ENCODE measurements around the gene LECT2. TPM values are rescaled to one million over a fixed set of nuclear protein-coding genes. Genes with fewer than 3 reads are reported as not detected.

LECT2 gene
- not detected for total RNA-seq

GRCh38 chr5:135954899-135955298, at the start of gene LECT2:
TSS of gene LECT2 (minus strand) at chr5:135954983. CDS start at chr5:135954833, 150 bp downstream.
- ChIA-PET POLR2A (no interaction called here), CTCF (no interaction called here)
- intact Hi-C loops (cut with DNase I, micrococcal nuclease) = no loop called here
- no peak for DNase-seq
- H3K36me3 Mint-ChIP-seq (ENCODE audit: low read depth) = no peaks in the 10 kb centered on the region
- no peak within 1 kb of the TSS for H3K4me3 Mint-ChIP-seq
- no peak within 1 kb of the TSS for H3K27ac Mint-ChIP-seq
- no peaks in the 10 kb centered on the region for H3K4me1 Mint-ChIP-seq
- ATAC-seq = no peak
- peaks cover 17% of the 10 kb centered on the region for H3K27me3 Mint-ChIP-seq
- no peaks in the 10 kb centered on the region for H3K9me3 Mint-ChIP-seq (ENCODE audit: low read depth)

- no peak for ATAC-seq
- POLR2A ChIA-PET = no interaction called here
Measured at GRCh38 chr5:136004436-136004835, 49.7 kb upstream of the LECT2 start.

DNA sequence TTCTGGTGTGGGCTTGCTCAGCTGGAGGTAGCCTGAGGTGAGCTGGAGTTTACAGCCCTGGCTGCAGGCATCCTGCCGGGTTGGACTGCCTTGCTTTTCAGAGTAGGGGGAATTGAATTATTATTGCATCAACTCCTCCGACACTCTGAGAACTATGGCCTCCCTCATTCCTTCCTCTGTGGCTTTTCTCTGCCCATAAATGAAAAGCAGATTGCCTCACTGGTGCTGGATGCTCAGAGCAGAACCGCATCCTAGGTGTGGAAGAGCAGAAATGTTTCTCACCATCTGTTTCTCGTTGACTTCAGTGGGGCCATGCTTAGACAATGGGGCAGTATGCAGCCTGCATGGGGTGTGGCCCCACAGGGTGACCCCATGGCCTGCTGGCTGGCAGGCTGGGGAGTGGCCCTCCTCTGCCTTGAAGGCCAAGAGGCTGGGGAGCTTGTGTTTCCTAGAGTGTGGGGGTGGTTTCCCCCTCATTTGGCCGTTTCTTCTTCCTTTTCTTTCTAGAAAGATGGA, 46.7 kb upstream of the LECT2 start:
- ChIA-PET POLR2A (no interaction called here), CTCF (no interaction called here)
- H3K36me3 Mint-ChIP-seq (ENCODE audit: low read depth) = no peaks in the 10 kb centered on the region
- intact Hi-C loops (cut with DNase I, micrococcal nuclease) = no loop called here
- no peak for ATAC-seq
- no peak overlapping the region for H3K27ac Mint-ChIP-seq
- no peak for DNase-seq
- H3K9me3 Mint-ChIP-seq (ENCODE audit: low read depth) = no peaks in the 10 kb centered on the region
- no peak overlapping the region for H3K4me3 Mint-ChIP-seq
- H3K4me1 Mint-ChIP-seq = no peaks in the 10 kb centered on the region
- H3K27me3 Mint-ChIP-seq = peaks cover 7% of the 10 kb centered on the region

More at GRCh38 chr5:136004436-136004835, 49.7 kb upstream of the LECT2 start:
- no peaks in the 10 kb centered on the region for H3K9me3 Mint-ChIP-seq (ENCODE audit: low read depth)
- peaks cover 2% of the 10 kb centered on the region for H3K27me3 Mint-ChIP-seq
- intact Hi-C loops (cut with DNase I, micrococcal nuclease) = no loop called here
- CTCF ChIA-PET = no interaction called here
- DNase-seq = no peak
- no peak overlapping the region for H3K4me3 Mint-ChIP-seq
- no peak overlapping the region for H3K27ac Mint-ChIP-seq
- H3K4me1 Mint-ChIP-seq = no peaks in the 10 kb centered on the region
- no peaks in the 10 kb centered on the region for H3K36me3 Mint-ChIP-seq (ENCODE audit: low read depth)

GRCh38 chr5:136000932-136001331, 46.1 kb upstream of the LECT2 start:
- intact Hi-C loops (cut with DNase I, micrococcal nuclease) = no loop called here
- POLR2A ChIA-PET = no interaction called here
- Mint-ChIP-seq H3K27me3 (peaks cover 5% of the 10 kb centered on the region), H3K4me1 (no peaks in the 10 kb centered on the region), H3K9me3 (ENCODE audit: low read depth) (no peaks in the 10 kb centered on the region), H3K36me3 (ENCODE audit: low read depth) (no peaks in the 10 kb centered on the region), H3K27ac (no peak overlapping the region), H3K4me3 (no peak overlapping the region)
- no peak for ATAC-seq
- DNase-seq = no peak
- CTCF ChIA-PET = no interaction called here

DNA sequence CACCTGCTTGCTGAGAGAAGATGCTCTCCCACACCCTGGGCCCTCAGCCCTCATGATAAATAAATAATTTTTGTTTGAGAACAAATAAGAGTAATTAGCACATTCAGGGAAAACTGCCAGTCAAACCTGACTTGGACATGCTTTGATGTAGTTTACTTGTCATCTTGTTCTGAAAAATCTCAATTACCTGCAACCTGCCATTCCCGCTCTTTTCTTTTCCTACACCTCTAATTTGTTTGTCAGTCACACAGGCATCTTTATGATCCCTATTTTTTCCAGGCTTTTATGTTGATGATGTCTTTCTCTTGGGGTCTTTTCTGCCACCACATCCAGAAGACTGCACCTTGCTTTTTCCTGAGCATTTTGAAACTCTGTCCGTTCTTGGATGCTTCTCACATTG, 45.4 kb upstream of the LECT2 start:
- ATAC-seq (no peak), DNase-seq (no peak)
- Mint-ChIP-seq H3K36me3 (ENCODE audit: low read depth) (no peaks in the 10 kb centered on the region), H3K27ac (no peak overlapping the region), H3K27me3 (peaks cover 8% of the 10 kb centered on the region), H3K4me3 (no peak overlapping the region), H3K4me1 (no peaks in the 10 kb centered on the region), H3K9me3 (ENCODE audit: low read depth) (no peaks in the 10 kb centered on the region)
- intact Hi-C loops (cut with DNase I, micrococcal nuclease) = no loop called here
- ChIA-PET POLR2A (no interaction called here), CTCF (no interaction called here)

- Mint-ChIP-seq H3K27me3 (peaks cover 11% of the 10 kb centered on the region), H3K27ac (no peak overlapping the region), H3K4me3 (no peak overlapping the region), H3K36me3 (ENCODE audit: low read depth) (no peaks in the 10 kb centered on the region), H3K9me3 (ENCODE audit: low read depth) (no peaks in the 10 kb centered on the region), H3K4me1 (no peaks in the 10 kb centered on the region)
- DNase-seq = no peak
- ChIA-PET POLR2A (interaction anchor here (0.5 kb wide), 1 partner anchor 63 kb away, joined by 3 read pairs; no protein-coding TSS in a partner anchor), CTCF (no interaction called here)
- intact Hi-C loops (cut with DNase I, micrococcal nuclease) = no loop called here
- no peak for ATAC-seq
Measured at GRCh38 chr5:135999406-136000139, 44.8 kb upstream of the LECT2 start.

- no peak overlapping the region for H3K27ac Mint-ChIP-seq
- no peak for DNase-seq
- CTCF ChIA-PET = no interaction called here
- H3K27me3 Mint-ChIP-seq = peaks cover 15% of the 10 kb centered on the region
- no peak overlapping the region for H3K4me3 Mint-ChIP-seq
- H3K4me1 Mint-ChIP-seq = no peaks in the 10 kb centered on the region
- ATAC-seq = no peak
- no peaks in the 10 kb centered on the region for H3K36me3 Mint-ChIP-seq (ENCODE audit: low read depth)
- intact Hi-C loops (cut with DNase I, micrococcal nuclease) = no loop called here
- POLR2A ChIA-PET = interaction anchor here (0.5 kb wide), 1 partner anchor 62 kb away, joined by 3 read pairs; no protein-coding TSS in a partner anchor
- no peaks in the 10 kb centered on the region for H3K9me3 Mint-ChIP-seq (ENCODE audit: low read depth)
Measured at GRCh38 chr5:135998889-135999288, 44.1 kb upstream of the LECT2 start.

DNA sequence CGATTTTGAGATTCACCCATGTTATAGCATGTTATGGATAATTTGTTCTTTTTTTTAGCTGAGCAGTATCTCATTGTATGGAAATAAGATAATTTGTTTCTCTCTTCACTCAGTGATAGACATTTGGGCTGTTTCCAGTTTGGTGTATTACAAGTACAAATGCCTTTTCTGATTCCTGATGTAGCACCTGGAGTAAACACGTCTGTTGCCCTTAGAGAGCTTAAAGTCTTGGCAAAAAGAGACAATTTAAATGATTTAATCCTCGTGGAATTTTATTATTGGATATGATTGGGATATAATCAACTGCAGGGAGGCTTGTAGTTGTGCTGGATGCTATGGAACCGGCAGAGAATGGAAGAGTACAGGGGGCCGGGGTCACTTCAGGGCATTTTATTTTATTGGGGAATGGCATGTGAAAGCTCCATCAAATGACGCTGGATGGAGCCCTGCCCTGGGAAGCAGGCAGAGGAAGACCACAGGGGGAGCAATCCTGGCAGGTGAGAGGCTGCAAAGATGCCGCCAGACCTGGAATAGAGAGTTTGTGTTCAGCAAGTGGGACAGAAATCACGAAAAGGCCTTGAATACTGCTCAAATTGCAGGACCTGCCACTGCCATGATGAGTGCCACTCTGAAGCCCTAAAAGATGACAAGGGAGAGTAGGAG, 43.0 kb upstream of the LECT2 start:
- no peak for ATAC-seq
- H3K27ac Mint-ChIP-seq = no peak overlapping the region
- CTCF ChIA-PET = interaction anchor here (0.6 kb wide), 1 partner anchor 163 kb away, joined by 3 read pairs; no protein-coding TSS in a partner anchor
- DNase-seq = no peak
- H3K4me3 Mint-ChIP-seq = no peak overlapping the region
- H3K4me1 Mint-ChIP-seq = no peaks in the 10 kb centered on the region
- intact Hi-C loops (cut with DNase I, micrococcal nuclease) = no loop called here
- H3K9me3 Mint-ChIP-seq (ENCODE audit: low read depth) = no peaks in the 10 kb centered on the region
- peaks cover 15% of the 10 kb centered on the region for H3K27me3 Mint-ChIP-seq
- no peaks in the 10 kb centered on the region for H3K36me3 Mint-ChIP-seq (ENCODE audit: low read depth)
- POLR2A ChIA-PET = no interaction called here

GRCh38 chr5:135996611-135997010, 41.8 kb upstream of the LECT2 start:
- Mint-ChIP-seq H3K4me3 (no peak overlapping the region), H3K36me3 (ENCODE audit: low read depth) (no peaks in the 10 kb centered on the region), H3K9me3 (ENCODE audit: low read depth) (no peaks in the 10 kb centered on the region), H3K27ac (no peak overlapping the region), H3K4me1 (no peaks in the 10 kb centered on the region), H3K27me3 (peaks cover 15% of the 10 kb centered on the region)
- DNase-seq (no peak), ATAC-seq (no peak)
- intact Hi-C loops (cut with DNase I, micrococcal nuclease) = no loop called here
- ChIA-PET CTCF (no interaction called here), POLR2A (no interaction called here)

GRCh38 chr5:135995976-135996375, 41.2 kb upstream of the LECT2 start:
- no peak for DNase-seq
- ATAC-seq = no peak
- H3K27me3 Mint-ChIP-seq = peaks cover 18% of the 10 kb centered on the region
- H3K27ac Mint-ChIP-seq = no peak overlapping the region
- no peak overlapping the region for H3K4me3 Mint-ChIP-seq
- H3K4me1 Mint-ChIP-seq = no peaks in the 10 kb centered on the region
- H3K36me3 Mint-ChIP-seq (ENCODE audit: low read depth) = no peaks in the 10 kb centered on the region
- POLR2A ChIA-PET = no interaction called here
- H3K9me3 Mint-ChIP-seq (ENCODE audit: low read depth) = no peaks in the 10 kb centered on the region
- intact Hi-C loops (cut with DNase I, micrococcal nuclease) = no loop called here
- CTCF ChIA-PET = interaction anchor here (0.6 kb wide), 1 partner anchor 585 kb away, joined by 3 read pairs; no protein-coding TSS in a partner anchor

DNA sequence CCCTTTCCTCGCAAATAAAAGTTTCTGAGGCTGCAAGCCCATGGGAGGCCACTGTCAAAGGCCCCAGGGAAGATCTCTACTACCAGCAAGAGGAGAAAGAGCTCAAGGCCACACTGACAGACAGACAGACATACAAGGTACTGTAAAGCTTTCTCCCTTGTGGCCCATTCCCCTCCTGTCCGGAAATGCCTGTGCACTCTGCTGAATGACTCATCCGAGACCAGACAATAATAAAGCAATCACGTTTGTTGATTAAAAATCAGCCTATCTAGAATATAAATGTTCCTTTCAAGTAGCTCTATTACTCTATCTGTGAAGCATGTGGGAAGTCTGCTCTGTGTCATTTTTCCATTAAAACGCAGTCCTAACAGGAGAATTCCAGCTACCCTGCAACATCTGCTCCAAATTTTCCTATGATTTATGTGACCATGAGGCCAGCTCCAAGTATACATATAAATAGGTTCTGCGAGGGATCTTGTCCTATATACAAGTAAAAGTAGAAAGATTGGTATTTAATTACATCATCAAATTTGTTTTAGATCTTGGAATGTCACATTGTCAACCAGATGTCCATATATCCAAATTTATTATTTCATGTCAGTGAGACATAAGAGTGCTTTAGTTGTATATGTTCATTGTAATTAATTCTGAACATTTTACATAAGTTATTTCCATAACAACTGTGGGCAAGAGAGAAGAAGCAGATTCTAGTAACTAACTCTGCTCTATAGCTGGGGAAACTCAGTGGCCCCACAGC, 39.3 kb upstream of the LECT2 start:
- Mint-ChIP-seq H3K36me3 (ENCODE audit: low read depth) (no peaks in the 10 kb centered on the region), H3K9me3 (ENCODE audit: low read depth) (no peaks in the 10 kb centered on the region), H3K27ac (no peak overlapping the region), H3K27me3 (peaks cover 32% of the 10 kb centered on the region), H3K4me1 (no peaks in the 10 kb centered on the region), H3K4me3 (no peak overlapping the region)
- no peak for DNase-seq
- ChIA-PET POLR2A (interaction anchor here (0.9 kb wide), 1 partner anchor 18 kb away, joined by 3 read pairs; no protein-coding TSS in a partner anchor), CTCF (interaction anchor here (0.7 to 0.9 kb wide), 2 partner anchors 17 to 18 kb away, joined by 3 read pairs; no protein-coding TSS in a partner anchor)
- ATAC-seq = no peak
- intact Hi-C loops (cut with DNase I, micrococcal nuclease) = no loop called here
